Smooth muscle cell (in vitro differentiated cells): ENCODE results near the gene NUDT16L1. TPM values are rescaled to one million over a fixed set of nuclear protein-coding genes. Genes with fewer than 3 reads are reported as not detected.

ENCODE experiments used
- DNase-seq: peaks from one replicate; lab custom pipeline; 2025; ENCODE audit not compliant: unreplicated experiment; lab: John Stamatoyannopoulos, UW
- H2AFZ ChIP-seq: fragments of 200-600 bp; sonication (generic); 2 replicates; pipeline ENCODE4 v1.6.0; 2016; ENCODE audit warnings: antibody characterized with exemption, low read depth, mild to moderate bottlenecking
- H3F3A ChIP-seq: fragments of 200-600 bp; sonication (generic); 2 replicates; pipeline ENCODE4 v1.6.0; 2017; ENCODE audit warnings: antibody characterized with exemption, low read depth
- H3K27ac ChIP-seq: fragments of 200-600 bp; sonication (generic); 2 replicates; pipeline ENCODE4 v1.5.1; 2016; ENCODE audit warnings: low read depth, mild to moderate bottlenecking
- H3K27me3 ChIP-seq: fragments of 200-600 bp; sonication (generic); 2 replicates; pipeline ENCODE4 v1.6.1; 2016; ENCODE audit warnings: low read depth, mild to moderate bottlenecking
- H3K36me3 ChIP-seq: fragments of 200-600 bp; sonication (generic); 2 replicates; pipeline ENCODE4 v1.5.1; 2016; ENCODE audit warnings: low read depth
- H3K4me1 ChIP-seq: fragments of 200-600 bp; sonication (generic); 2 replicates; pipeline ENCODE4 v1.5.1; 2016; ENCODE audit warnings: low read depth
- H3K4me2 ChIP-seq: fragments of 200-600 bp; sonication (generic); 2 replicates; pipeline ENCODE4 v1.6.0; 2016; ENCODE audit warnings: mild to moderate bottlenecking
- H3K4me3 ChIP-seq: fragments of 200-600 bp; sonication (generic); 2 replicates; pipeline ENCODE4 v1.5.1; 2016; ENCODE audit warnings: mild to moderate bottlenecking
- H3K79me2 ChIP-seq: fragments of 200-600 bp; sonication (generic); 2 replicates; pipeline ENCODE4 v1.6.0; 2016; ENCODE audit warnings: low read depth, mild to moderate bottlenecking
- H3K9ac ChIP-seq: fragments of 200-600 bp; sonication (generic); 2 replicates; pipeline ENCODE4 v1.6.0; 2016; ENCODE audit warnings: low read depth
- H3K9me3 ChIP-seq: fragments of 200-600 bp; sonication (generic); replicated peaks from 2 replicates; pipeline ENCODE4 v1.5.1; 2016; ENCODE audit warnings: low read depth
- H4K20me1 ChIP-seq: fragments of 200-600 bp; sonication (generic); 2 replicates; pipeline ENCODE4 v1.6.0; 2016; ENCODE audit warnings: low read depth
- CTCF ChIP-seq: fragments of 200-600 bp; sonication (generic); IDR thresholded peaks from 2 replicates; pipeline ENCODE4 v1.5.1; 2017; ENCODE audit warnings: borderline replicate concordance, mild to moderate bottlenecking, antibody characterized with exemption; ENCODE audit not compliant: insufficient read depth, poor library complexity, severe bottlenecking
- WGBS: methylation state at CpG from one replicate; pipeline ENCODE4 v1.1.7; 2016; ENCODE audit warnings: low lambda C conversion rate; 5-methylcytosine and 5-hydroxymethylcytosine counted together
- microRNA-seq: library from miRNA; unstranded; fragments of <30 nt; microRNA quantifications from one replicate; pipeline ENCODE4, GENCODE V29; 2016; ENCODE audit warnings: borderline number of aligned reads
- polyA plus RNA-seq: library from polyadenylated mRNA; unstranded; fragments of >200 nt; fragmentation: Nextera tagmentation; extraction: Ambion mirVana; gene quantifications from 2 replicates; pipeline ENCODE4 v1.2.1, GENCODE V29; 2016
- small RNA-seq: library from RNA; depleted of rRNA; stranded (forward); fragments of <200 nt; gene quantifications from one replicate; pipeline ENCODE3, GENCODE V24; 2014
- total RNA-seq: library from RNA; depleted of rRNA; stranded (reverse); fragments of >200 nt; gene quantifications from 2 replicates; pipeline ENCODE4 v1.2.3, GENCODE V29; 2014

NUDT16L1 gene
- total and polyA plus RNA-seq, 2 experiments from 2014 or later: 17.6 to 48.3 TPM

GRCh38 chr16:4744555-4745273, 51.4 kb downstream of the NUDT16L1 start:
- DNase-seq: no peak

GRCh38 chr16:4745274-4745569, 51.9 kb downstream of the NUDT16L1 start:
- no peak overlapping the region for H2AFZ ChIP-seq
- TF ChIP-seq CTCF: no peak
- no peaks in the 10 kb centered on the region for H4K20me1 ChIP-seq

More at GRCh38 chr16:4744555-4745273, 51.4 kb downstream of the NUDT16L1 start:
- no peak overlapping the region for H3K27ac ChIP-seq
- 86% methylated on average over 13 of the region's 13 CpGs for WGBS
- H3K4me1 ChIP-seq: no peaks in the 10 kb centered on the region
- no peaks in the 10 kb centered on the region for H3K27me3 ChIP-seq
- no peak overlapping the region for H3K4me2 ChIP-seq
- H3K9ac ChIP-seq: no peak overlapping the region
- H3K9me3 ChIP-seq: no peaks in the 10 kb centered on the region
- H3K36me3 ChIP-seq: no peaks in the 10 kb centered on the region
- no peak overlapping the region for H3K4me3 ChIP-seq
- H2AFZ ChIP-seq: no peak overlapping the region
- H3K79me2 ChIP-seq: no peaks in the 10 kb centered on the region
- no peaks in the 10 kb centered on the region for H3F3A ChIP-seq
- no peaks in the 10 kb centered on the region for H4K20me1 ChIP-seq
- no peak for TF ChIP-seq CTCF

More at GRCh38 chr16:4745274-4745569, 51.9 kb downstream of the NUDT16L1 start:
- no peaks in the 10 kb centered on the region for H3K27me3 ChIP-seq
- 90% methylated on average over 3 of the region's 3 CpGs for WGBS
- H3K36me3 ChIP-seq: no peaks in the 10 kb centered on the region
- no peak overlapping the region for H3K9ac ChIP-seq
- H3K27ac ChIP-seq: no peak overlapping the region
- no peaks in the 10 kb centered on the region for H3F3A ChIP-seq
- H3K4me2 ChIP-seq: no peak overlapping the region
- DNase-seq: no peak
- H3K4me1 ChIP-seq: no peaks in the 10 kb centered on the region
- no peak overlapping the region for H3K4me3 ChIP-seq
- no peaks in the 10 kb centered on the region for H3K9me3 ChIP-seq
- no peaks in the 10 kb centered on the region for H3K79me2 ChIP-seq

Small RNAs within 50 kb of the gene (microRNA-seq; reads per million reads assigned to microRNA genes)
- 2.3 reads per million for gene MIR6769A

Small RNAs within 50 kb of the gene (small RNA-seq; reads per million reads assigned to genes)
- gene MIR6769A: not detected

Other genes with a start within 250 kb of the NUDT16L1 start
- gene NMRAL1, start 218.9 kb upstream of the NUDT16L1 start, total RNA-seq: 27.1 and 35.6 TPM in 2 replicates
- gene NMRAL1, start 218.9 kb upstream of the NUDT16L1 start, polyA plus RNA-seq: 51.8 and 64.3 TPM in 2 replicates
- gene HMOX2, start 217.2 kb upstream of the NUDT16L1 start, total RNA-seq: 26.7 and 35.3 TPM in 2 replicates
- 54.2 and 62.6 TPM in 2 replicates for gene HMOX2, start 217.2 kb upstream of the NUDT16L1 start, polyA plus RNA-seq
- 17.7 and 19.7 TPM in 2 replicates for gene CDIP1, start 154.8 kb upstream of the NUDT16L1 start, total RNA-seq
- 36.9 and 40.9 TPM in 2 replicates for gene CDIP1, start 154.8 kb upstream of the NUDT16L1 start, polyA plus RNA-seq
- gene C16orf96, start 137.2 kb upstream of the NUDT16L1 start, total RNA-seq: 0.09 TPM in 1 of 2 replicates, not detected in the other
- 0.32 TPM in 1 of 2 replicates, not detected in the other for gene C16orf96, start 137.2 kb upstream of the NUDT16L1 start, polyA plus RNA-seq
- gene UBALD1, start 78.7 kb upstream of the NUDT16L1 start, total RNA-seq: 3.6 and 6.4 TPM in 2 replicates
- gene UBALD1, start 78.7 kb upstream of the NUDT16L1 start, polyA plus RNA-seq: 13.6 and 16.2 TPM in 2 replicates
- gene MGRN1, start 68.7 kb upstream of the NUDT16L1 start, total RNA-seq: 16.4 and 22.0 TPM in 2 replicates
- 23.2 and 25.4 TPM in 2 replicates for gene MGRN1, start 68.7 kb upstream of the NUDT16L1 start, polyA plus RNA-seq
- gene ANKS3, start 40.7 kb downstream of the NUDT16L1 start, total RNA-seq: 6.3 and 15.6 TPM in 2 replicates
- gene ANKS3, start 40.7 kb downstream of the NUDT16L1 start, polyA plus RNA-seq: 15.3 and 22.5 TPM in 2 replicates
- 0.22 TPM in 1 of 2 replicates, not detected in the other for gene DNAAF8, start 41.0 kb downstream of the NUDT16L1 start, total RNA-seq
- 1.1 and 2.9 TPM in 2 replicates for gene DNAAF8, start 41.0 kb downstream of the NUDT16L1 start, polyA plus RNA-seq
- gene ZNF500, start 73.6 kb downstream of the NUDT16L1 start, total RNA-seq: 4.1 and 5.3 TPM in 2 replicates
- 7.1 and 10.1 TPM in 2 replicates for gene ZNF500, start 73.6 kb downstream of the NUDT16L1 start, polyA plus RNA-seq
- gene SEPTIN12, start 94.8 kb downstream of the NUDT16L1 start, total RNA-seq: not detected in 2 replicates
- 0.52 TPM in 1 of 2 replicates, not detected in the other for gene SEPTIN12, start 94.8 kb downstream of the NUDT16L1 start, polyA plus RNA-seq
- gene SMIM22, start 101.8 kb downstream of the NUDT16L1 start, total RNA-seq: not detected in 2 replicates
- 0.29 TPM in 1 of 2 replicates, not detected in the other for gene SMIM22, start 101.8 kb downstream of the NUDT16L1 start, polyA plus RNA-seq
- 21.6 and 32.1 TPM in 2 replicates for gene ROGDI, start 109.1 kb downstream of the NUDT16L1 start, total RNA-seq
- 45.6 and 48.7 TPM in 2 replicates for gene ROGDI, start 109.1 kb downstream of the NUDT16L1 start, polyA plus RNA-seq
- gene GLYR1, start 153.7 kb downstream of the NUDT16L1 start, total RNA-seq: 26.4 and 27.8 TPM in 2 replicates
- gene GLYR1, start 153.7 kb downstream of the NUDT16L1 start, polyA plus RNA-seq: 28.9 and 35.1 TPM in 2 replicates
- gene UBN1, start 153.9 kb downstream of the NUDT16L1 start, total RNA-seq: 18.8 and 29.7 TPM in 2 replicates
- 16.2 and 23.4 TPM in 2 replicates for gene UBN1, start 153.9 kb downstream of the NUDT16L1 start, polyA plus RNA-seq
- gene PPL, start 243.6 kb downstream of the NUDT16L1 start, total RNA-seq: 4.8 and 7.7 TPM in 2 replicates
- 3.0 and 10.7 TPM in 2 replicates for gene PPL, start 243.6 kb downstream of the NUDT16L1 start, polyA plus RNA-seq